SHP77 (cell line): ENCODE results near the gene RNF126.

ENCODE experiments used
- DNase-seq, 2 experiments: peaks; one replicate each; lab custom pipeline; 2025; lab: John Stamatoyannopoulos, UW

Gene RNF126

GRCh38 chr19:663682-664117, 686 bp upstream of the RNF126 start:
- no peak for DNase-seq

GRCh38 chr19:662207-662961, 630 bp downstream of the RNF126 start:
- DNase-seq, result peak in 1 of 2 experiments; percentile 30

DNA sequence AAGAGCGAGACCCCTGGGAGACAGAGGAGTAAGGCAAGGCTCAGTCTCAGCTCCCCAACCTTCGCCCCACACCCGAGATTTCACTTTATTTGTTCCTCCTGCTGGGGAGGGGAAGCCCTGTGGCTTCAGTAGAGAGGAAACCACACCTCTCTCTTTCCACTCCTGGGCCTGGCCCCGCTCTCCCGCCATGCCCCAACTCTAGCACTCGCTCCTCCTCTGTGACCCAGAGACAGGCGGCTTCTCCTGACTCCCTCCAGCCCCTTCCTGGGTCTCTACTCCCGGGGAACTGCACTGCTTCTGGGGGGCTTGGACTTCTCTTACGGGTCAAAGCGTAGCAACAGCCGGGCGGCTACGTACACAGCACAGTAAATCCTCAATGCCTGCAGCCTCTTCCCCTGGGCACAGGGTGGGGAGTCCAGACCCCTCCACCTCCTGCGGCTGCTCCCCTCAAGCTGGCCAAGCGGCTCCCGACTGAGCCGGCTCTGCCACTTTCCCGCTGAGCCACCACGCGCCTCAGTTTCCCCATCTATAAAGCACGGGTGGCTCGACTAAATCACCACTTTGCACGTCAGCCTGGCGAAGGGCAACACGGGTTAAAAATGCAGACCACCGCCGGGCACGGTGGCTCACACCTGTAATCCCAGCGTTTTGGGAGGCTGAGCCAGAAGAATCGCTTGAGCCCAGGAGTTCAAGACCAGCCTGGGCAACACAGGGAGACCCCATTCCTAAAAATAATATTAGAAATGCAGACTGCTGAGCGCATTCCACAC, 1.4 kb downstream of the RNF126 start:
- no peak for DNase-seq

DNA sequence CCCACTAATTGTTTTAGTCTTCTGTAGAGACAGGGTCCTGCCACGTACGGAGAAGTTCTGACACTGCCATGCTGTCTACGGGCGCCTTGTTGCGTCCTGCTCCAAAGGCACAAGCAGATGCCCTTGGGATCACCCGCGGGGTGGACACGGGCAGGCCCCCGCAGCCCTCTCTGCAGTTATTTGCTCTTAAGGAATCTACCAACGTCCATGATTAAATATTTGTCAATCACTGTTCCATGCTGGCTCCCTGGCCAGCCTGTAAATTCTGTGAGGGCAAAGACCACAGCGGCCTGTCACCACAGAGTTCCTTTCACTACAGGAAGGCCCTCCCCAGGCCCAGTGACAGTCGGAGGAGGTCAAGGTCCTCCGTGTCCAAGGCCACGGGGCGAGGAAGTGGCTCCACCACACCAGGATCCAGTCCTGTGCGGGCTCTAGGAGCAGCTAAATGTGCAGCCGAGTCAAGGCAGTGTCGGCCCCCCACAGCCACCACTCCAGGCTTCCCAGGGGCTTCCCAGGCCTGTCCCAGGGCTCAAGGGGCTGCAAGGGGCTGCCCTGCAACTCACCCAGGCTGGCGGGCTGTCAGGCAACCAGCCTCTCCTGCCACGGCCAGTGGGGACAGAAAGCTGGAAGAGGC, 2.1 kb downstream of the RNF126 start:
- no peak for DNase-seq

- no peak for DNase-seq
Measured at GRCh38 chr19:658916-659839, 3.8 kb downstream of the RNF126 start.

DNA sequence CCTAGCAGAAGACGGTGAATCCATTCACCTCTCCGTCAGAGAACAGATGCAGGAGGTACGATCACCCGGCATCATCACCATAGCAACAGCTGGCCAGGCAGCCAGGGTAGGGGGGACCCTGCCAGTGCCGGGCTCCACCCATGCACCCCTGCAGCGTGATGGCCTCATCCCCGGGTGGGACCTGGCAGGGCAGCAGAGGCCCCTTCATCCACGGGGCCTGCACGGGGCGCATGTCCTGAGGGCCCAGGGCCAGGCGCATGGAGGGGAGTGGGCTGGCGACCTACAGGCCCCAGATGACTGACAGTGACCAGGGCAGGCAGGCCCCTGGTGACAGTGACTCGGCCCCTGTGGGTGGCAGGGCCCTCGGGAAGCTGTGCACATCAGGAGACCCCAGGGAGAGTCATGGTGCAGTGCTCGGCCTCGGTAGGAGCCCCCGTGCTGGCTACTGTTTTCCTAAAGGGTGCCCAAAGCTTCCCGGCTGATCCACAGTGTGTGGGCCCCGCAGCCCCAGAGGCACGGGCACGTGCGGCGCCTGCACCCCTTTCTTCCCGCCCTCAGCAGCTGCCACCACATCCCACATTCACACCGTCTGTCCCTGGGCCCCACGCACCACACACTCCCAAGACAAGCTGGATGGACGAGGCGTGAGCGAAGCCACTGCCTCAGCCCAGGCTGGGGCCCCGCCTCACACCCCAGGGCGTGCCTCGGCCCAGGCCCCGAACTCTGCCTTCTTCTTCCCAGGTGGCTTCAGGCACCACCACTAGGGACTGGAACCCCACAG, 4.8 kb downstream of the RNF126 start:
- DNase-seq, result no peak

- DNase-seq, result no peak
Measured at GRCh38 chr19:657611-658010, 5.4 kb downstream of the RNF126 start.

DNA sequence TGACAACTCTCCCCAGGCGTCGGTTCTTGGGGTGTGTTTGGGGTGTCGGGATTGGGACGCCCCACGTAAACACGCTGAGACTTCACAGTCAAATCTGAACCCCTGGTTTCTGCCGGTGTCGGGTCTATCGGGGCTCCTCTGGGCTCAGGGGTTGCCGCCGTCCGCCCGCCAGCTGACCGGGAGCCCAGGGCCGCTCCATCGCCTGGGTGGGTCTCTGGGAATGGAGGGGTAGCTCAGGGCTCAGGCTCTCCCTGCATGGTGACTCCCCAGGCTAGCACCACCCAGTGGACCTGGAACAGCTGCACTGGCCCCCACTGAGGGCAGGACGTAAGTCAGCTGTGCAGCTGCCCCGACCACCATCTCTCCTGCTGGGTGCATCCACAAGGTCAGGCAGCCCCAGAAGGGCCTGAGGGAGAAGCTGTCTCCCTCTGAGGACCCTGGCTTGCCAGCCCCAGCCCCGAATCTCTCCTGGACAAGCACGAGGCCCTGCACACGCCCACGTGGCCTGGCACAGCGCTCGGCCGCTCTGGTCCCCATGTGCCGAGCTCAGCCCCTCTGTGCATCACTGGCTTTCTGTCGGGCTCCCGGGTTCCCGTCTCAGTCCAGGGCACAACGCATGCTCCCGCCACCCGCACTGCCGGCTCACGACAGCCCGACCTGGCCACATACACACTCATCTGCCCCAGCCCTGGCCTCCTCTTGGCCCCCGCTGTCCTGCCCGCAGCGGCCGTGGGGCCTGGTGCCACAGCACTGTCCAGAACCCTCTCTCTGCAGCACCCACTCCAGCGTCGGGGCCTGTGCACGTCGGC, 6.1 kb downstream of the RNF126 start:
- no peak for DNase-seq

DNA sequence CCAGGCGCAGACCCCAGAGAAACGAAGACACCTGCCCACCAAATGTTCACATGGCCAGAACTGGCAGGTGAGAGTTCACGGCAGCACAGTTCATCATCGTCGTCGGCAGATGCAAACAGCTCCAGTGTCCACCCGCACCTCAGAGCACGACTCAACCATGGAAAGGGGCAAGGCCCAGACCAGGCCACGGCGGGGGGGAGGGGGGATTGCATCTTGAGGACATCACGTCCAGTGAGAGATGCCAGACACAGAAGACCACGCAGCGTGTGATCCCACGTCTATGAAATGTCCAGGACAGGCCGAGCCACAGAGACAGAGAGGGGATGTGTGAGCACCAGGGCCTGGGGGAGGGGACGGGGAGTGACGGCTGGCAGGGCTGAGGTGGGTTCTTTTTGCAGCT, 7.3 kb downstream of the RNF126 start:
- DNase-seq, result no peak

GRCh38 chr19:653425-653824, 9.6 kb downstream of the RNF126 start:
- DNase-seq, result no peak

DNA sequence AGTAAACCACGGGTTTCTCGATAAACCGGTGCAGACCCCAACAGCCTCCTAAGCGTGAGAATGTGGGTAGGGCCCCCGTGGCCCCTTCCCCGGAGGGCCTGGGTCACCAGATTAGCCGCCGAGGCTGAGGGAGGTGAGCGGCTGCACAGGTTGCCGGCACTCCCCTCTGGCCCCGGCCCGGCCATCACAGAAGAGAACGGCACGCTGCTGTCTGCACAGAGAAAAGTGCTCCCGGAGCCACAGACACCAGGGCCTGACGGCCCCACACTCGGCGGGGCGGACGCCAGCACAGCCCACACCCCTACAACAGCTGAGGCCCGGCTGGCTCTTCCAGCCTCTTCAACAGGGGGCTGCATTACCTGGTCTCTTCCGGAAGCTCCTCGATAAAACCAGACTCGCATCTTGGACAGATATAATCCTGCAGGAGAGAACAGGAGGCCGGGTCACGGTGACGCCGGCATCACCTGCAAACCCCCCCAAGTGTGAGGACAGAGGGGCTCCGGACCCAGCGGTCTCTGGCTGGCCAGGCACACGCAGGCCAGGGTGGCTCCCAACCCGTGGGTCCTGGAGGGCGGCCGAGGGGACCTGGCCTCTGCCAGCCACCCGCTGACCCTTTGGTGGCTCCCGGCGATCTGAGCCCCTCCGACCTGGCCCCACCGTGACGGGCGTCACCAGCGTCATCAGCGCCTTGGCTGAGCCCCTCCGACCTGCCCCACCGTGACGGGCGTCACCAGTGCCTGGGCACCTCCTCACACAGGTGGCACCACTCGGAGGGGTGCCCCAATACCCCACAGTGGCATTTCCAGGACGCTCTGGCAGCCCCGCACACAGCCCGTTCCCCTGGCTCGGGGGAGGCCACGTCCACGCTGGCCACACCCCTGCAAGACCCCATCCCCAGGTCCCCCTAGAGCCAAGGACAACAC, 10.3 kb downstream of the RNF126 start:
- no peak for DNase-seq

GRCh38 chr19:651991-652390, 11.0 kb downstream of the RNF126 start:
- no peak for DNase-seq

- no peak for DNase-seq
Measured at GRCh38 chr19:651114-651818, 11.7 kb downstream of the RNF126 start.

DNA sequence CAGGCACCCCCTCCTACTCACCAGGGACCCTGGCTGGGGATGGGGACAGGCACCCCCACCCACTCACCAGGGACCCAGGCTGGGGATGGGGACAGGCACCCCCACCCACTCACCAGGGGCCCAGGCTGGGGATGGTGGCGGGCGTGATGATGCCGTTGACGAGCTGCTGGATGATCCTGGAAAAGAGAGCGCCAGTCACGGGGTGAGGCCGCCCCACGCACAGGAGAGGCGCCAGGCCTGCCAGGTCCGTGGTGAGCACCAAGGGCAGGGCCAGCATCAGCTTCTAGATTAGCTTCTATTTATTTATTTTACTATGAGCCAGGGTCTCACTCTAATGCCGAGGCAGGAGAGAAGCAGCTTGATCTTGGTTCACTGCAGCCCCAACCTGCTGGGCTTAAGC, 12.9 kb downstream of the RNF126 start:
- DNase-seq, result no peak

GRCh38 chr19:648904-649801, 13.9 kb downstream of the RNF126 start:
- no peak for DNase-seq

GRCh38 chr19:648305-648704, 14.7 kb downstream of the RNF126 start:
- DNase-seq, result no peak

GRCh38 chr19:647566-648284, 15.3 kb downstream of the RNF126 start:
- DNase-seq, result no peak
